GM23338 (cell line): ENCODE data around the gene OXER1.
A peak's percentile ranks its signal among the peaks of the same experiment; 100 is the strongest.

Experiments used
- CTCF ChIP-seq, 2 experiments: fragments of 200-600 bp in 1 of 2; sonication (generic) in 1 of 2; conservative IDR thresholded peaks; 2 replicates each; pipeline versions ENCODE4 v1.5.1 to v1.6.1; 2016 to 2017; ENCODE audit warnings: antibody characterized with exemption in 2 of 2, low read depth in 2 of 2, mild to moderate bottlenecking in 2 of 2, moderate library complexity in 1 of 2
- ETS1 ChIP-seq: IDR thresholded peaks from 2 replicates; pipeline ENCODE4 v1.6.1; 2016; ENCODE audit warnings: antibody characterized with exemption
- EZH2 ChIP-seq: fragments of 200-600 bp; sonication (generic); IDR thresholded peaks from one replicate; pipeline ENCODE4 v1.8.0; 2017; ENCODE audit warnings: antibody characterized with exemption, mild to moderate bottlenecking, low read depth; ENCODE audit not compliant: unreplicated experiment
- EZH2phosphoT487 ChIP-seq: fragments of 200-600 bp; sonication (generic); IDR thresholded peaks from one replicate; pipeline ENCODE4 v1.8.1; 2018; ENCODE audit warnings: antibody characterized with exemption; ENCODE audit not compliant: unreplicated experiment
- POLR2AphosphoS5 ChIP-seq: IDR thresholded peaks from 2 replicates; pipeline ENCODE4 v1.6.1; 2016; ENCODE audit warnings: antibody characterized with exemption, low read depth
- REST ChIP-seq: IDR thresholded peaks from one replicate; pipeline ENCODE4 v1.6.1; 2018; ENCODE audit warnings: antibody characterized with exemption; ENCODE audit not compliant: unreplicated experiment

- TF ChIP-seq EZH2 (no peak), CTCF (conservative IDR thresholded peaks at IDR 0.05; ENCODE audit: low read depth in 2 of 2) (no peak), EZH2phosphoT487 (no peak), ETS1 (peak; percentile 37; the same call in 1 of the 2 replicates), REST (no peak), POLR2AphosphoS5 (peak; percentile 68)
These were observed 46.4 kb upstream of the OXER1 start for GRCh38 chr2:42810121-42810970.
